TTC549 (cell line): ENCODE measurements around the gene GNA15.
"Not testable (repeated sequence)": the region's sequence is repeated elsewhere in the genome, so short reads cannot be mapped to it uniquely, and the experiment has no call there.

Experiments used
- FAIRE-seq: peaks from 2 replicates; lab custom pipeline; 2012; peaks lifted over from hg19 to GRCh38; lab: Jason Lieb, UNC

Gene GNA15

GRCh38 chr19:3149526-3150505 is 14.0 kb downstream of the GNA15 start:
- FAIRE-seq = no peak

GRCh38 chr19:3150739-3151329 is 15.0 kb downstream of the GNA15 start:
- FAIRE-seq = no peak

- no peak for FAIRE-seq
These were observed 16.0 kb downstream of the GNA15 start for GRCh38 chr19:3151563-3152418.

GRCh38 chr19:3152419-3152780 is 16.6 kb downstream of the GNA15 start:
- no peak for FAIRE-seq

- FAIRE-seq = no peak
These were observed 17.7 kb downstream of the GNA15 start for GRCh38 chr19:3153286-3154230.

- FAIRE-seq = not testable (repeated sequence)
These were observed 18.6 kb downstream of the GNA15 start for GRCh38 chr19:3154447-3154846.

- FAIRE-seq = no peak
These were observed 19.3 kb downstream of the GNA15 start for GRCh38 chr19:3154957-3155736.

- no peak for FAIRE-seq
These were observed 21.4 kb downstream of the GNA15 start for GRCh38 chr19:3157096-3157845.

GRCh38 chr19:3159565-3159964 is 23.7 kb downstream of the GNA15 start:
- FAIRE-seq = no peak

- no peak for FAIRE-seq
These were observed 24.4 kb downstream of the GNA15 start for GRCh38 chr19:3160219-3160618.

- no peak for FAIRE-seq
These were observed 25.6 kb downstream of the GNA15 start for GRCh38 chr19:3161453-3161852.

- no peak for FAIRE-seq
These were observed 26.8 kb downstream of the GNA15 start for GRCh38 chr19:3162418-3163229.

- FAIRE-seq = no peak
These were observed 27.5 kb downstream of the GNA15 start for GRCh38 chr19:3163230-3163886.

- FAIRE-seq = no peak
These were observed 28.1 kb downstream of the GNA15 start for GRCh38 chr19:3163943-3164342.

- no peak for FAIRE-seq
These were observed 31.9 kb downstream of the GNA15 start for GRCh38 chr19:3167533-3168272.

- FAIRE-seq = no peak
These were observed 36.2 kb downstream of the GNA15 start for GRCh38 chr19:3171894-3172672.

GRCh38 chr19:3172673-3173000 is 36.8 kb downstream of the GNA15 start:
- not testable (repeated sequence) for FAIRE-seq
